NT2/D1 (cell line): ENCODE results near the gene IKZF5.

Experiments
- SUZ12 ChIP-seq: IDR thresholded peaks from 2 replicates; pipeline ENCODE4 v1.6.1; 2011; ENCODE audit not compliant: insufficient read length, insufficient read depth; ENCODE audit errors: extremely low read depth
- YY1 ChIP-seq: IDR thresholded peaks from 2 replicates; pipeline ENCODE4 v1.6.1; 2011; ENCODE audit not compliant: insufficient read length, insufficient read depth
- ZNF274 ChIP-seq: IDR thresholded peaks from 2 replicates; pipeline ENCODE4 v1.6.1; 2011; ENCODE audit warnings: mild to moderate bottlenecking, low read depth, low read length

DNA sequence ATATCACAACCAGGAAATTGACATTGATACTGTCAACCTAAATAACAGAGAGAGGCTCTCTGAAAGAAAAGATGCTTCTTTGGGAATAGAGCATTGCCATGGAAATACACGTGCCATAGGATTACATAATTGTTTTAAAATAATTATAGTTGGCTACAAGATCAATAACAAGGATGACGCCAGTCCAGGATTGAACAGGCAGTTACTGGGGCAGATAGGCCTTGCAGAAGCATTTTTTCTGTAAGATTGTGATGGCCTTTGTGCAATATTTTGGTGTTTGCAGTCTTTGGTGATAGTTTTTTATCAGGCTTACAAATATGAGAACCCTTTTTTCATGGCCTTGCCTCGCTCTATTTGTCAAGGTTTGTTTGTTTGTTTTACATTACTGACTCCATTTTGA lies 10.7 kb upstream of the IKZF5 start:
- TF ChIP-seq YY1 (no peak), SUZ12 (no peak), ZNF274 (no peak)
